ENCODE results near the gene PPIF.

PPIF gene

GRCh38 chr10:79349072-79349491 is 1.8 kb downstream of the PPIF start:
- DNase-seq (ENCODE audit: low read depth in 2 of 2), result no peak

GRCh38 chr10:79349766-79350406 is 2.6 kb downstream of the PPIF start:
- DNase-seq (ENCODE audit: low read depth in 2 of 2), result no peak

- no peak for DNase-seq (ENCODE audit: low read depth in 2 of 2)
These were observed 3.3 kb downstream of the PPIF start for GRCh38 chr10:79350407-79351154.

DNA sequence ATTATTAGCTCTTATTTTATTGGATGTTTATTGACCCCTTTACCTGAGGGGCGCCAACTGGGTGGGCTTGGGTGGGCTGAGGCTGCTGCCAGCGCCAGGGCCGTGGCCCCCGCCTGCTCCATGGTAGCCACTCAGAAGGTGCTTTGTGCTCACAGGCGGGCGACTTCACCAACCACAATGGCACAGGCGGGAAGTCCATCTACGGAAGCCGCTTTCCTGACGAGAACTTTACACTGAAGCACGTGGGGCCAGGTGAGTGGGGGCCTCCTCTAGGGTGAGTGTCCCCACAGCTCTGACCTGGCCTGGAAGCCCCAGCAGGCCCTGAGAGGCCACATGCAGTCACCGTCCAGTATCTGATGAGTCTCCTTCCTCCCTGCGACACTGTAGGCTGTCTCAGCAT is 4.1 kb downstream of the PPIF start:
- DNase-seq (ENCODE audit: low read depth in 2 of 2), result no peak

GRCh38 chr10:79352035-79352877 is 5.0 kb downstream of the PPIF start:
- DNase-seq (ENCODE audit: low read depth in 2 of 2), result no peak

DNA sequence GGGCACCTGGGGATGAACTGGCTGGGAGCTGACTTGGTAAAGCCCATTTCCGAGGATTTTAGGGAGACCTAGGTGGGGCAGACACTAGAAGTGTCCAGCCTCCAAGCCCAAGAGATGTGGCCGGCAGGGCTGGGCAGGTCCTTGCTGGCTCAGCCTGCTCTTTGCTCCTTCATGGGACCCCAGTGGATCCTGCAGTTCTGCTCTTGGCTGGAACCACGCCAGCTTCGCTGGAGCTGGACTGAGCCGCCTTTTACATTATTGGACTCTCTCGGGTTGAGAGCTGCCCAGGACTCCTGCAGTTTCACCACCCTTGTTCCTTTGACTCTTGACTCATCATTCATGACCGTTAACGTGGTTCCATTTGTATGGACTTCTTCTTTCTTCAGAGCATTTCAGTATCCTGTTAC is 5.7 kb downstream of the PPIF start:
- no peak for DNase-seq (ENCODE audit: low read depth in 2 of 2)

DNA sequence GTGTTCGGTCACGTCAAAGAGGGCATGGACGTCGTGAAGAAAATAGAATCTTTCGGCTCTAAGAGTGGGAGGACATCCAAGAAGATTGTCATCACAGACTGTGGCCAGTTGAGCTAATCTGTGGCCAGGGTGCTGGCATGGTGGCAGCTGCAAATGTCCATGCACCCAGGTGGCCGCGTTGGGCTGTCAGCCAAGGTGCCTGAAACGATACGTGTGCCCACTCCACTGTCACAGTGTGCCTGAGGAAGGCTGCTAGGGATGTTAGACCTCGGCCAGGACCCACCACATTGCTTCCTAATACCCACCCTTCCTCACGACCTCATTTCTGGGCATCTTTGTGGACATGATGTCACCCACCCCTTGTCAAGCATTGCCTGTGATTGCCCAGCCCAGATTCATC is 6.5 kb downstream of the PPIF start:
- DNase-seq (ENCODE audit: low read depth in 2 of 2), result no peak

- DNase-seq (ENCODE audit: low read depth in 2 of 2), result no peak
These were observed 6.9 kb downstream of the PPIF start for GRCh38 chr10:79354141-79354540.

DNA sequence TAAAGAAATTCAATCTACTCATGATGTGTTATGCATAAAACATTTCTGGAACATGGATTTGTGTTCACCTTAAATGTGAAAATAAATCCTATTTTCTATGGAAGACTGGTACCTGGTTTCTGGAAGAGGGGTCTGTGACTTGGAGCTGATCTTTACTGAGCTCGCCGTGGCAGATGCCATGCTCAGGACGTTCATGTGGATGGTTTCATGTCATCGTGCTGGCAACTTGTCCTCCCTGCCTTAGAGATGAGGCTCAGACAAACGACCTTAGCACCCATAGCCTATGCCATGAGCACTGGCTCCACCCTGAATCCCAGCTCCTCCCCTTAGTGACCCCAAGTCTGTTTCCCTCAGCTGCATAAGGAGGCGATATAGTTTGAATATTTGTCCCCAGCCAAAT is 7.3 kb downstream of the PPIF start:
- no peak for DNase-seq (ENCODE audit: low read depth in 2 of 2)

- DNase-seq (ENCODE audit: low read depth in 2 of 2), result no peak
These were observed 8.2 kb downstream of the PPIF start for GRCh38 chr10:79355420-79356017.

GRCh38 chr10:79356104-79356503 is 8.8 kb downstream of the PPIF start:
- DNase-seq (ENCODE audit: low read depth in 2 of 2), result no peak

- no peak for DNase-seq (ENCODE audit: low read depth in 2 of 2)
These were observed 9.9 kb downstream of the PPIF start for GRCh38 chr10:79357180-79357579.

- DNase-seq (ENCODE audit: low read depth in 2 of 2), result no peak
These were observed 11.5 kb downstream of the PPIF start for GRCh38 chr10:79358811-79359210.

- no peak for DNase-seq (ENCODE audit: low read depth in 2 of 2)
These were observed 12.7 kb downstream of the PPIF start for GRCh38 chr10:79359816-79360498.

- no peak for DNase-seq (ENCODE audit: low read depth in 2 of 2)
These were observed 13.5 kb downstream of the PPIF start for GRCh38 chr10:79360499-79361342.

DNA sequence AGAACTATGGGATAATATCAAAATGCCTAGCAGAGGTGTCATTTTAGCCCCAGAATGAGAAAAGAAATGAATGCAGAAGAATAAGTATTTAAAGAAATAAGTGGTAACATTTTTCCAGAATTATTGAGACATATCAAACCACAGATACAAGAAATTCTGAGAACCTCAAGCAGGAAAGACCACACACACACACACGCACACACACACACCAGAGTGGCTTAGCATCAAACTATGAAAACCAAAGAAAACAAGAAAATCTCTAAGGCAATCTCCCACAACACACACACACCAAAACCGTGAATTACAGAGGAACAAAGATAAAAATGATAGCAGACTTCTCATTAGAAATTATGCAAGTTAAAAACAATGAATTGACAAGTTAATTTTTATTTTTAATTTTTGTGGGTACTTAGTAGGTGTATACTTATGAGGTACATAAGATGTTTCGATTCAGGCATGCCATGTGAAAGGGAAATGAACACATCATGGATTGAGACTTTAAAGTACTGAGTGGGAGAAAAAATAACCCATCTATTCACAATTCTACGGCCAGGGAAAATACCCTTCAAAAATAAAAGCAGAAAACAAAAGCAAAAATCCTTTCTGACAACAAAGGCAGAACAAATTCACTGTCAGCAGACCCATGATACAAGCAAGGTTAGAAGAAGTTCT is 14.6 kb downstream of the PPIF start:
- DNase-seq (ENCODE audit: low read depth in 2 of 2), result no peak

DNA sequence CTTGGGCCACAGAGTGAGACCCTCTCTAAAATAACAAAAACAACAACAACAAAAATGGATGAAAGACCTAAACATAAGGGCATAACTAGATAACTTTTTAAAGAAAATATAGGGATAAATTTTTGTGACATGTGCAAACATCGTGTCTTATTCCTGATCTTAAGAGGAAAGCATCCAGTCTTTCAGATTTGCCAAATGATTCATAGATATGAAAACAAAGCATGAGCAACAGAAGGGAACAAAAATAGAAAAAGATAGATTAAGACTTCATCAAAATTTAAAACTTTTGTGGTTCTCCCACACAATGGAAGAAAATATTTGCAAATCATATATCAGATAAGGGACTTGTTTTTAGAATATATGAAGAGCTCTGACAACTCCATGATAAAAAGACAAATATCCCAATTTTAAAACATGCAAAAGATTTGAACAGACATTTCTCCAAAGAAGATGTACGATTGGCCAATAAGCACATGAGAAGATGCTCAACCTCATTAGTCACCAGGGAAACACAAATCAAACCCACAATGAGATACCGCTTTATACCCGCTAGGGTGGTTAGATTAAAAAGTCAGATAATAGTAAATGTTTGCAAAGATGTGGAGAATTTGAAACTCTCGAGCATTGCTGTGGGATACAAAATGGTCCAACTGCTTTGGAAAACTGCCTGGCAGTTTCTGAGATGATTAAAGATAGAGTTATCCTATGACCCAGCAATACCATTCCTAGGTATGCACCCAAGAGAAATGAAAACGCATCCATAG is 20.3 kb downstream of the PPIF start:
- DNase-seq (ENCODE audit: low read depth in 2 of 2), result no peak

DNA sequence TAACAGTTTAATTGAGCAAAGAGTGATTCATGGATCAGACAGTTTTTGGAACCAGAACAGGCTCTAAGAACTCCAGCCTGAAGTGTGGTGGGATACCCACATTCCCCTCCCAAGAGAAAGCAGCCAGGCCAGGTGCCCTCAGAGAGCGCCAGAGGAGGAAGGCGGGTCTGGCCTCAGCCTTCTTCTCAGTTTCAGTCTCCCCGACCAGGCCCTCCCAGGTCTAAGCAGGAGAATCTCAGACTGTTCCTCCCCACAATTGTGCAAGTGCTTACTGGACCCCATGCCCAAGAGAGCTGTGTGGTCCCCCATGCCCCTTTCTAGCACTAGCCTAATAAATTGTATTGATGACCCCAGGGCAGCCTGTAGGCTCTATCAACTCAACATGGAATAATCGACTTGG is 25.6 kb downstream of the PPIF start:
- DNase-seq (ENCODE audit: low read depth in 2 of 2), result no peak

Data from fibroblast of skin of left quadriceps (primary cell).